A204.1 (cell line): ENCODE data around the gene EXOC4.

Experiments
- FAIRE-seq: peaks from 2 replicates; lab custom pipeline; 2012; peaks lifted over from hg19 to GRCh38; lab: Jason Lieb, UNC

EXOC4 gene

GRCh38 chr7:133635541-133635940 lies 382.7 kb downstream of the EXOC4 start:
- FAIRE-seq = no peak

- no peak for FAIRE-seq
Observed at GRCh38 chr7:133638857-133639256, 386.0 kb downstream of the EXOC4 start.

- no peak for FAIRE-seq
Observed at GRCh38 chr7:133641436-133641835, 388.6 kb downstream of the EXOC4 start.

- FAIRE-seq = no peak
Observed at GRCh38 chr7:133642907-133643306, 390.0 kb downstream of the EXOC4 start.

- FAIRE-seq = peak; percentile 41
Observed at GRCh38 chr7:133643652-133644051, 390.8 kb downstream of the EXOC4 start.

- FAIRE-seq = no peak
Observed at GRCh38 chr7:133645884-133646391, 393.1 kb downstream of the EXOC4 start.

- FAIRE-seq = no peak
Observed at GRCh38 chr7:133646472-133647315, 393.8 kb downstream of the EXOC4 start.

- FAIRE-seq = no peak
Observed at GRCh38 chr7:133649593-133649992, 396.7 kb downstream of the EXOC4 start.

- no peak for FAIRE-seq
Observed at GRCh38 chr7:133650069-133650468, 397.2 kb downstream of the EXOC4 start.

- no peak for FAIRE-seq
Observed at GRCh38 chr7:133650487-133651300, 397.8 kb downstream of the EXOC4 start.

- no peak for FAIRE-seq
Observed at GRCh38 chr7:133652547-133652946, 399.7 kb downstream of the EXOC4 start.

GRCh38 chr7:133654547-133654946 lies 401.7 kb downstream of the EXOC4 start:
- FAIRE-seq = no peak

- no peak for FAIRE-seq
Observed at GRCh38 chr7:133662276-133662675, 409.4 kb downstream of the EXOC4 start.

- FAIRE-seq = no peak
Observed at GRCh38 chr7:133662830-133663229, 410.0 kb downstream of the EXOC4 start.

- FAIRE-seq = no peak
Observed at GRCh38 chr7:133664528-133664927, 411.6 kb downstream of the EXOC4 start.

GRCh38 chr7:133668296-133669060 lies 415.6 kb downstream of the EXOC4 start:
- FAIRE-seq = no peak

GRCh38 chr7:133669061-133669455 lies 416.2 kb downstream of the EXOC4 start:
- FAIRE-seq = no peak

- FAIRE-seq = no peak
Observed at GRCh38 chr7:133670250-133670649, 417.4 kb downstream of the EXOC4 start.

- FAIRE-seq = no peak
Observed at GRCh38 chr7:133672866-133673265, 420.0 kb downstream of the EXOC4 start.

GRCh38 chr7:133674079-133674763 lies 421.3 kb downstream of the EXOC4 start:
- no peak for FAIRE-seq

- no peak for FAIRE-seq
Observed at GRCh38 chr7:133675510-133676218, 422.8 kb downstream of the EXOC4 start.
